NCI-H2171 (cell line): ENCODE results near the gene NOX5.

Experiments used
- DNase-seq: peaks from one replicate; lab custom pipeline; 2025; lab: John Stamatoyannopoulos, UW

NOX5 gene

GRCh38 chr15:68990992-68991500, 23.4 kb upstream of the NOX5 start:
- peak; percentile 71 for DNase-seq

- peak; percentile 87 for DNase-seq
Measured at GRCh38 chr15:68991723-68992122, 22.8 kb upstream of the NOX5 start.

- no peak for DNase-seq
Measured at GRCh38 chr15:68992696-68993095, 21.8 kb upstream of the NOX5 start.

GRCh38 chr15:68993276-68993675, 21.2 kb upstream of the NOX5 start:
- no peak for DNase-seq

GRCh38 chr15:68994149-68994548, 20.3 kb upstream of the NOX5 start:
- DNase-seq: no peak

GRCh38 chr15:68994981-68995761, 19.3 kb upstream of the NOX5 start:
- DNase-seq: peak; percentile 75

- DNase-seq: no peak
Measured at GRCh38 chr15:68997050-68997449, 17.4 kb upstream of the NOX5 start.

GRCh38 chr15:68997930-68998777, 16.3 kb upstream of the NOX5 start:
- no peak for DNase-seq

- no peak for DNase-seq
Measured at GRCh38 chr15:68999091-68999490, 15.4 kb upstream of the NOX5 start.

- no peak for DNase-seq
Measured at GRCh38 chr15:69000091-69000490, 14.4 kb upstream of the NOX5 start.

- peak; percentile 78 for DNase-seq
Measured at GRCh38 chr15:69000725-69001503, 13.6 kb upstream of the NOX5 start.

GRCh38 chr15:69002783-69003182, 11.7 kb upstream of the NOX5 start:
- DNase-seq: no peak

GRCh38 chr15:69004011-69004410, 10.5 kb upstream of the NOX5 start:
- no peak for DNase-seq

GRCh38 chr15:69008056-69008455, 6.4 kb upstream of the NOX5 start:
- no peak for DNase-seq

- no peak for DNase-seq
Measured at GRCh38 chr15:69009341-69009740, 5.2 kb upstream of the NOX5 start.

- no peak for DNase-seq
Measured at GRCh38 chr15:69011641-69012040, 2.9 kb upstream of the NOX5 start.

GRCh38 chr15:69012761-69013364, 1.6 kb upstream of the NOX5 start:
- no peak for DNase-seq

- no peak for DNase-seq
Measured at GRCh38 chr15:69013726-69014406, 629 bp upstream of the NOX5 start.

- DNase-seq: no peak
Measured at GRCh38 chr15:69015591-69015990, 1.1 kb downstream of the NOX5 start.

- DNase-seq: peak; percentile 77
Measured at GRCh38 chr15:69016021-69016595, 1.6 kb downstream of the NOX5 start.

GRCh38 chr15:69017978-69018377, 3.5 kb downstream of the NOX5 start:
- no peak for DNase-seq
